GM12891 (cell line): ENCODE results near the gene HAPLN2.
"Not testable (repeated sequence)": the region's sequence is repeated elsewhere in the genome, so short reads cannot be mapped to it uniquely, and the experiment has no call there.

Source experiments
- DNase-seq: peaks from one replicate; pipeline ENCODE4 v3.0.0; 2011; ENCODE audit warnings: low spot score; ENCODE audit not compliant: insufficient read length
- FAIRE-seq: peaks from 2 replicates; lab custom pipeline; 2011; peaks lifted over from hg19 to GRCh38; lab: Jason Lieb, UNC
- PAX5 ChIP-seq: IDR thresholded peaks from 2 replicates; pipeline ENCODE4 v1.6.1; 2011; ENCODE audit warnings: low read length, moderate library complexity, mild to moderate bottlenecking; ENCODE audit not compliant: insufficient read depth, severe bottlenecking
- POLR2A ChIP-seq: IDR thresholded peaks from 2 replicates; pipeline ENCODE4 v1.6.1; 2011; ENCODE audit warnings: low read depth, low read length, control low read depth
- POLR2AphosphoS5 ChIP-seq: IDR thresholded peaks from 2 replicates; pipeline ENCODE4 v1.6.1; 2011; ENCODE audit warnings: low read depth, low read length, control low read depth
- POU2F2 ChIP-seq: IDR thresholded peaks from 2 replicates; pipeline ENCODE4 v1.6.1; 2011; ENCODE audit warnings: low read depth, mild to moderate bottlenecking, control low read depth, low read length, moderate library complexity
- SPI1 ChIP-seq: IDR thresholded peaks from 2 replicates; pipeline ENCODE4 v1.6.1; 2011; ENCODE audit warnings: low read depth, low read length, control low read depth
- TAF1 ChIP-seq: IDR thresholded peaks from 2 replicates; pipeline ENCODE4 v1.6.1; 2011; ENCODE audit warnings: low read depth, low read length, control low read depth

Gene HAPLN2

DNA sequence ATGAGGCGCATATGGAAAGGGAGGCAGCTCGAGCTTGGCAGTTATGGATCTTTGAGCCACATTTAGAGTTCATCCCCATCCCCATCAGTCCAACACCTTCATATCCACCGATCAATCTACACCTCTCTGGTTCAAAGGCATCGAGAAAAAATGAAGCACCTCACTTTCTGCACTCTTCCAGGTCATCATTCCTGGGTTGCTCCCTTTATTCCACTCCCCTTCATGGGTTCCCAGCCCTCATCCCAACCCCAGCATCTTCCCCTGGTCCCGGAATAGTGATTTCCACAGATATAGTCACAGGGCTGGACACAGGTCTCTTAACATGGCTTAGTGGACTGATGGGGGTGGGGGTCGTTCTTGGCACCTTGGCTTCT lies 354 bp downstream of the HAPLN2 start:
- DNase-seq (no peak), FAIRE-seq (no peak)
- TF ChIP-seq POLR2AphosphoS5: no peak
- TF ChIP-seq POU2F2: no peak
- TF ChIP-seq SPI1: no peak
- TF ChIP-seq PAX5: no peak
- no peak for TF ChIP-seq POLR2A
- TF ChIP-seq TAF1: no peak

DNA sequence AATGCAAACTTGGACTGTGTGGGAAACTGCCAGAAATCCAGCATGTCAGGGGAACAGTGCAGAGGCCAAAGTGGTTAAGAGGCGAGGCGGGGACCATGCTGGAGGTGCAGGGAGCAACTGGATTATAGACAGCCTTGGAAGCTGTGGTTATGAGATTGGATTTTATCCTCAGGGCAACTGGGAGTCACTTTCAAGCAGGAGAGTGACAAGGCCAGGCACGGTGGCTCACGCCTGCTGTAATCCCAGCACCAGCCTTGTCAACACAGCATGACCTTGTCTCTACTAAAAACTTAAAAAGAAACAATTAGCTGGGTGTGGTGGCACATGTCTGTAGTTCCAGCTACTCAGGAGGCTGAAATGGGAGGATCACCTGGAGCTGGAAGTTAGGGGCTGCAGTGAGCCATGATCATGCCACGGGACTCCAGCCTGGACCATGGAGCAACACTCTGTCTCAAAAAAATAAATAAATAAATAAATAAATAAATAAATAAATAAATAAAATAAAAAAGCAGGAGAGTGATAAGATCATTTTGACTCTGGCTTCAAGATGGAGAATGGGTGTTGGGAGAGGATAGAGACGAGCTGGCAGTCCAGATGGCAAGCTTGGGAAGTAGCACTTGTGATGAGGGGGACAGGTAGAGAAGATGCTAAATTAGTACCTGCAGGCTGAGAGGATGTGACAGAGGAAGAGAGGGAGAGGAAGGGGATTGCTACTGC lies 3.5 kb downstream of the HAPLN2 start:
- TF ChIP-seq PAX5 (no peak), SPI1 (no peak), POU2F2 (no peak)
- no peak for DNase-seq
- no peak for FAIRE-seq

DNA sequence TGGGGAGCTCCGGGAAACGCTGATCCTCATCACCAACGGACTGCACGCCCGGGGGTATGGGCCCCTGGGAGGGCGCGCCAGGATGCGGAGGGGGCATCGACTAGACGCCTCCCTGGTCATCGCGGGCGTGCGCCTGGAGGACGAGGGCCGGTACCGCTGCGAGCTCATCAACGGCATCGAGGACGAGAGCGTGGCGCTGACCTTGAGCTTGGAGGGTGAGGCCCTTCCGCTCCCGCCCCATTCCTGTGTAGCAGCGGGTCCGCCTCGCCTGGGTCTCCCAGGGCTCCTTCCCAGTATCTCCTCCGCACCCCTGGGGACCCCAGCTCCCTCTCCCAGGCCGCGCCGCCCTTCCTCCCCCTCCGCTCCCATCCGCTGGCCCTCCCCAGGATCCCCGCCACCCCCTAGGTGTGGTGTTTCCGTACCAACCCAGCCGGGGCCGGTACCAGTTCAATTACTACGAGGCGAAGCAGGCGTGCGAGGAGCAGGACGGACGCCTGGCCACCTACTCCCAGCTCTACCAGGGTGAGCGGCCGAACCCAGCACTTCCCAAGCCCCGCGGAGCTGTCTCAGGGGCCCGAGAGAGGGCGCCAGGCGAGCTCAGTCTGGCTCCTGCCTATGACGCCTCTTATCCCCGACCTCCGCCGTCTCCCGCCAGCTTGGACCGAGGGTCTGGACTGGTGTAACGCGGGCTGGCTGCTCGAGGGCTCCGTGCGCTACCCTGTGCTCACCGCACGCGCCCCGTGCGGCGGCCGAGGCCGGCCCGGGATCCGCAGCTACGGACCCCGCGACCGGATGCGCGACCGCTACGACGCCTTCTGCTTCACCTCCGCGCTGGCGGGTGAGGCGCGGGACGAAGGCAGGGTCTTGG lies 5.0 kb downstream of the HAPLN2 start:
- TF ChIP-seq TAF1: no peak
- no peak for TF ChIP-seq PAX5
- TF ChIP-seq POLR2A: no peak
- no peak for TF ChIP-seq POLR2AphosphoS5
- TF ChIP-seq POU2F2: no peak
- TF ChIP-seq SPI1: no peak
- DNase-seq (no peak), FAIRE-seq (no peak)

DNA sequence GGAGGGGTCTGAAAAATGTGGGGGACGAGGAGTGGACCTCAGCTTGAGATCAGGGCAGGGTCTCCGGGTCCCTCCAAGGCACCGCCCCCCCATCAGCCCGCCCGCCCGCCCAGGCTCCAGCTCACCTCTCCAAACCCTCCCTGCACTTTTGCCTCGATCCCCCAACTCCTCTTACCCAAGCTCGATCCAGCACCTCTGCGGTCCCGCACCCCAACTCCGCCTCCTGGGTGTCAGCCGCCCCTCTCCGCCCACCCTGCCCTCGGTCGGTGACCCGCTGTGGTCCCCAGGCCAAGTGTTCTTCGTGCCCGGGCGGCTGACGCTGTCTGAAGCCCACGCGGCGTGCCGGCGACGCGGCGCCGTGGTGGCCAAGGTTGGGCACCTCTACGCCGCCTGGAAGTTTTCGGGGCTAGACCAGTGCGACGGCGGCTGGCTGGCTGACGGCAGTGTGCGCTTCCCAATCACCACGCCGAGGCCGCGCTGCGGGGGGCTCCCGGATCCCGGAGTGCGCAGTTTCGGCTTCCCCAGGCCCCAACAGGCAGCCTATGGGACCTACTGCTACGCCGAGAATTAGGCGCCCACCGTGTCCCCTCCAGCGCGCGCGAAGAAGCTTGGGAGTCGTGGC lies 5.7 kb downstream of the HAPLN2 start:
- no peak for DNase-seq
- TF ChIP-seq POLR2A (no peak), SPI1 (no peak), POU2F2 (no peak), TAF1 (no peak), POLR2AphosphoS5 (no peak), PAX5 (no peak)
- FAIRE-seq: no peak

DNA sequence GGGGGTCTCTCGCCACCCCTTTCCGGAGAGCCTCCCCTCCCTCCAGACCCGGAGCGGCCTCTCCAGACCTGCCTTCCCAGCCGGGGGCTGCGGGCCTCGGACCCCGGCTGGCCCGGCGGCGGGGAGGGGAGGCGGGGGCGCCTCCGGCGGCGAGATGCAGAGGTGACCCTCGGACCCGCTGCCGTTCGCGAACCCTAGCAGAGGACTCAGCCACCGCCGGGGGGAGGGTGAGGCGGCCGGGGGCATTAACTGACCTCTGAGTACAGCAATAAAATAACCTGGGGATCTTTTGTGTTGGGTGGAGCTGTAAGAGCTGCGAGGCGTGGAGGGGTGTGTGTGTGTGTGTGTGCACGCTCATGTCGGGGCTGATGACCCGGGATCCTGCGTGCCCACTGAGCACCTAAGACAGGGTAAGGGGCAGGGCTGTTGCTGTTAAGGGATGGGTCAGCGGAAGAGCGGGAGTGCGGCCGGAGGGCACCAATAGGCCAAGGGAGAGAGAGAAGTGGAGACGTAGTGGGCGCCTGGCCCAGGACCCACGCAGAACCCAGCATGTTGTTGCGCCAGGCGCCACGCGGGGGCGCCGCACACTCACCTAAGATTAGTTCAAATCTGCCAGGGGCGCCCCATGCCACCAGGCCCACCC lies 6.3 kb downstream of the HAPLN2 start:
- FAIRE-seq (peak; percentile 5), DNase-seq (no peak)
- TF ChIP-seq POLR2A: no peak
- TF ChIP-seq SPI1: no peak
- TF ChIP-seq POU2F2: no peak
- no peak for TF ChIP-seq TAF1
- no peak for TF ChIP-seq POLR2AphosphoS5
- TF ChIP-seq PAX5: no peak

DNA sequence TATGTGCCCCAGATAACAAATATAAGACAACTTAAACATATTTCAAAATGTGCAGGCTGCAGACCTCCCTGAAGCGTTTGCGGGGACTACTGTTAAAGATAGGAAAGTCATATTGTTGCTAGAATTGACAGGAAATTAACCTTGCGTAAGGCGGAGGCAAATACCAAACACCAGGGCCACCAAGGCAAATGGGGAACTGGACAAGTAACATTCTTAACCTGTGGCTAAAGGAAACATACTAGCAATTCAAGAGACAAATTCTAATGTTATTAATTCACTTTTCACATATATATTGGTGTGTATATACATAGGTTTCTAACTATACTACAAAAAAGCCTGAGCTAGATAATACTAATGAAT lies 6.8 kb downstream of the HAPLN2 start:
- no peak for FAIRE-seq
- TF ChIP-seq POLR2AphosphoS5: no peak
- no peak for TF ChIP-seq TAF1
- no peak for TF ChIP-seq POLR2A
- TF ChIP-seq SPI1: no peak
- no peak for TF ChIP-seq PAX5
- TF ChIP-seq POU2F2: no peak
- no peak for DNase-seq

DNA sequence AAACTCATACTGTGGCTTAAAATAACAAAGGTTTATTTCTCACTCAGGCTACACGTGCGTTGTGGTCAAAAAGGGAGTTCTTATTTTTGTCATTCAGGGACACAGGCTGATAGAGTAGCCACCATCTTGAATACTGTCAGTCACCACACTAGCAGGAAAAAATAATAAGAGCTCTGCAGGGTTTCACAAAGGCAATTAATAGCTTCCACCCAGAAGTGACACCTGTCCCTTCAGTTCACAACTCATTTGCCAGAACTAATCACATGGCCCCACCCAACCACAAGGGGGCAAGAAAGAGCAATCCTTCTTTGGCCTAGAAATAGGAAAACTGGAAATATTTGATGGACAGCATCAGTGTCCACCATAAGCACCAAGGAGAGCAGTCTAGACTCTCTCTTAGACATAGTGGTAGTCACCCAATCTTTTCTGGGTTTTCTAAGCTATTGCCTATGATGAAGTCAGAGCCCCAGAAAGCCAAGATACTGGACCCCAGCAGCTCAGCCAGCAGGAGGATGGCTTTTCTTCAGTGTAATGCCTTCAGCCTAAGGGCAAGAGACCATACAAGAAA lies 8.2 kb downstream of the HAPLN2 start:
- no peak for FAIRE-seq
- DNase-seq: no peak
- TF ChIP-seq POLR2AphosphoS5 (no peak), TAF1 (no peak), SPI1 (no peak), PAX5 (no peak), POU2F2 (no peak), POLR2A (no peak)

DNA sequence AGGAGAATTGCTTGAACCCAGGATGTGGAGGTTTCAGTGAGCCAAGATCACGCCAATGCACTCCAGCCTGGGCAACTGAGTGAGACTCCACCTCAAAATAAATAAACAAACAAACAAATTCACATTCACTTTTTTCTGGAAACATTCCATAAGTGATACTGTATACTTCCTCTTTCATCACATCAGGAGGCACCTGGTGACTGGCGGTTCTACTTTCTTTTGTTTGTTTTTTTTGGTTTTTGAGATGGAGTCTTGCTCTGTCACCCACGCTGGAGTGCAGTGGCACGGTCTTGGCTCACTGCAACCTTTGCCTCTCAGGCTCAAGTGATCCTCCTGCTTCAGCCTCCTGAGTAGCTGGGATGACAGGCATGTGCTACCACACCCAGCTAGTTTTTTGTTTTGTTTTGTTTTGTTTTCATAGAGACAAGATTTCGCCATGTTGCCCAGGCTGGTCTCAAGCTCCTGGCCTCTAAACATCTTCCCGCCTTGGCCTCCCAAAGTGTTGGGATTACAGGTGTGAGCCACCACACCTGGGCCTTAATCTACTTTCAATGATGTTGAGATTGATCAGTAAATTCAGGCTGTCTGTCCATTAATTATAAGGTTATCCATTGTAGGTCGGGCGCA lies 10.7 kb downstream of the HAPLN2 start:
- DNase-seq (no peak), FAIRE-seq (no peak)
- TF ChIP-seq POLR2A: no peak
- TF ChIP-seq POU2F2: no peak
- no peak for TF ChIP-seq PAX5
- no peak for TF ChIP-seq POLR2AphosphoS5
- no peak for TF ChIP-seq TAF1

DNA sequence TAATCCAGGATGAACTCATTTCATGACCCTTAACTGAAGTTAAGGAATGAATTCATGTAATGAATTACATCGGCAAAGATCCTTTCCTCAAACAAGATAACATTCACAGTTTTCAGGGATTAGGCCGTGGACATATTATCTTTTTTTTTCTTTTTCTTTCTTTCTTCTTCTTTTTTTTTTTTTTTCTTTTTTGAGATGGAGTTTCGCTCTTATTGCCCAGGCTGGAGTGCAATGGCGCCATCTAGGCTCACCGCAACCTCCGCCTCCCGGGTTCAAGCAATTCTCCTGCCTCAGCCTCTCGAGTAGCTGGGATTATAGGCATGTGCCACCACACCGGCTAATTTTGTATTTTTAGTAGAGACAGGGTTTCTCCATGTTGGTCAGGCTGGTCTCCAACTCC lies 11.9 kb downstream of the HAPLN2 start:
- not testable (repeated sequence) for FAIRE-seq, DNase-seq
